Spleen (tissue), 11 donors: Measurements from ENCODE around the gene CDC23. TPM values are rescaled to one million over a fixed set of nuclear protein-coding genes. Genes with fewer than 3 reads are reported as not detected.

Source experiments
- DNase-seq: peaks from one replicate; pipeline ENCODE4 v3.0.0-alpha.2; 2020
- H3K27ac ChIP-seq, 8 donors: fragments of 200-600 bp; sonication (generic) in 7 of 8; 1 replicate in 4 of 8; 2 replicates in 4 of 8; pipeline versions ENCODE4 v1.5.0 to v1.8.0; 2016 to 2021; ENCODE audit warnings: inconsistent platforms in 4 of 8, mild to moderate bottlenecking in 4 of 8, moderate library complexity in 1 of 8
- H3K27me3 ChIP-seq, 7 donors: fragments of 200-600 bp; sonication (generic) in 6 of 7; replicated peaks in 1 of 7; 1 replicate in 4 of 7; 2 replicates in 3 of 7; pipeline versions ENCODE4 v1.5.0 to v1.8.0; 2016 to 2021; ENCODE audit warnings: inconsistent platforms in 3 of 7, mild to moderate bottlenecking in 1 of 7
- H3K36me3 ChIP-seq, 6 donors: fragments of 200-600 bp; sonication (generic) in 5 of 6; 1 replicate in 4 of 6; 2 replicates in 2 of 6; pipeline versions ENCODE4 v1.5.0 to v1.8.0; 2016 to 2021; ENCODE audit warnings: inconsistent platforms in 2 of 6
- H3K4me1 ChIP-seq, 6 donors: fragments of 200-600 bp; sonication (generic) in 5 of 6; 1 replicate in 3 of 6; 2 replicates in 3 of 6; pipeline versions ENCODE4 v1.5.0 to v1.8.0; 2016 to 2021; ENCODE audit warnings: inconsistent platforms in 3 of 6
- H3K4me3 ChIP-seq, 8 donors: fragments of 200-600 bp; sonication (generic) in 7 of 8; 1 replicate in 4 of 8; 2 replicates in 4 of 8; pipeline versions ENCODE4 v1.5.0 to v1.8.0; 2016 to 2021; ENCODE audit warnings: inconsistent platforms in 4 of 8, mild to moderate bottlenecking in 4 of 8, moderate library complexity in 2 of 8
- H3K9me3 ChIP-seq, 8 donors: fragments of 200-600 bp; sonication (generic) in 7 of 8; 1 replicate in 4 of 8; 2 replicates in 4 of 8; pipeline versions ENCODE4 v1.5.0 to v1.8.0; 2016 to 2021; ENCODE audit warnings: inconsistent platforms in 4 of 8
- POLR2A ChIP-seq, 3 donors: fragments of 450-650 bp; IDR thresholded peaks; one replicate each; pipeline ENCODE4 v1.5.1; 2017; ENCODE audit warnings: antibody characterized with exemption in 3 of 3, mild to moderate bottlenecking in 1 of 3
- POLR2AphosphoS5 ChIP-seq, 3 donors: sonication (generic); formaldehyde crosslinking; IDR thresholded peaks; one replicate each; pipeline ENCODE4 v1.5.1; 2017; ENCODE audit warnings: antibody characterized with exemption in 3 of 3
- WGBS, 5 donors: extraction: QIAGEN DNeasy Blood & Tissue Kit in 3 of 5; methylation state at CpG; one replicate each; pipeline versions ENCODE4 v1.1.5 to v1.1.7; 2013 to 2018; 5-methylcytosine and 5-hydroxymethylcytosine counted together
- intact Hi-C: fragments of 100-400 bp; cut with DNase I; formaldehyde crosslinking; loops from one replicate; pipeline ENCODE4 v1.15.0; 2023; ENCODE audit warnings: low total_unique reads
- polyA plus RNA-seq, 3 donors: library from polyadenylated mRNA; stranded (reverse); fragments of 200-250 nt; gene quantifications; one replicate each; pipeline ENCODE4 v1.2.1, GENCODE V29; 2013
- total RNA-seq, 7 donors: library from RNA; depleted of rRNA in 3 of 7; stranded (reverse); fragments of >200 nt in 3 of 7; fragmentation: NEBNext Ultra II Directional in 4 of 7; extraction: Animal tissue kit (Norgen Biotek cat#: 25700) in 4 of 7; gene quantifications; one replicate each; pipeline versions ENCODE4 v1.1.0 to v1.2.1, GENCODE V29; 2016 to 2021
- TF ChIP-seq, protein P1 (sequence below), 11 experiments: fragments of 200-600 bp in 7 of 11; fragments of 450-650 bp in 4 of 11; sonication (generic) in 4 of 11; IDR thresholded peaks in 8 of 11; conservative IDR thresholded peaks in 3 of 11; 1 replicate in 7 of 11; 2 replicates in 4 of 11; pipeline versions ENCODE4 v1.4.0 to v1.8.0; 2016 to 2021; ENCODE audit warnings: antibody characterized with exemption in 11 of 11, inconsistent platforms in 4 of 11, mild to moderate bottlenecking in 1 of 11
- donor health status: healthy with polysubstance abuse.
- donor health status: DM: no; HTN: no; CAD: no; lungs with moderate emphysema.
- donor health status: DM: no; HTN: no; CAD: no.
- donor health status: Bipolar disorder and iron deficiency.
- donor health status: healthy.
- donor health status: DM: no; HTN: no; CAD: no.
- donor health status: DM: yes; HTN: yes; CAD: no.

Gene CDC23
- total and polyA plus RNA-seq, 10 donors: 8.7 to 28.6 (median 23.0) TPM

- Histone ChIP-seq H3K27ac (no peak overlapping the region), H3K4me3 (no peak overlapping the region), H3K9me3 (peaks cover 0 to 17% (median 4%) of the 10 kb centered on the region in 8 donors), H3K36me3 (no peaks in the 10 kb centered on the region), H3K4me1 (peaks cover 0 to 10% (median 3%) of the 10 kb centered on the region in 6 donors), H3K27me3 (peaks cover 0 to 7% (median 0%) of the 10 kb centered on the region in 7 donors)
- intact Hi-C loops: no loop called here
- DNase-seq: peak; percentile 7
- no peak for TF ChIP-seq POLR2AphosphoS5 (IDR thresholded peaks at IDR 0.05)
- TF ChIP-seq, protein P1, sequence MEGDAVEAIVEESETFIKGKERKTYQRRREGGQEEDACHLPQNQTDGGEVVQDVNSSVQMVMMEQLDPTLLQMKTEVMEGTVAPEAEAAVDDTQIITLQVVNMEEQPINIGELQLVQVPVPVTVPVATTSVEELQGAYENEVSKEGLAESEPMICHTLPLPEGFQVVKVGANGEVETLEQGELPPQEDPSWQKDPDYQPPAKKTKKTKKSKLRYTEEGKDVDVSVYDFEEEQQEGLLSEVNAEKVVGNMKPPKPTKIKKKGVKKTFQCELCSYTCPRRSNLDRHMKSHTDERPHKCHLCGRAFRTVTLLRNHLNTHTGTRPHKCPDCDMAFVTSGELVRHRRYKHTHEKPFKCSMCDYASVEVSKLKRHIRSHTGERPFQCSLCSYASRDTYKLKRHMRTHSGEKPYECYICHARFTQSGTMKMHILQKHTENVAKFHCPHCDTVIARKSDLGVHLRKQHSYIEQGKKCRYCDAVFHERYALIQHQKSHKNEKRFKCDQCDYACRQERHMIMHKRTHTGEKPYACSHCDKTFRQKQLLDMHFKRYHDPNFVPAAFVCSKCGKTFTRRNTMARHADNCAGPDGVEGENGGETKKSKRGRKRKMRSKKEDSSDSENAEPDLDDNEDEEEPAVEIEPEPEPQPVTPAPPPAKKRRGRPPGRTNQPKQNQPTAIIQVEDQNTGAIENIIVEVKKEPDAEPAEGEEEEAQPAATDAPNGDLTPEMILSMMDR (IDR thresholded peaks at IDR 0.05 in 8 of 11, conservative IDR thresholded peaks at IDR 0.05 in 3 of 11): no peak
- TF ChIP-seq POLR2A (IDR thresholded peaks at IDR 0.05): no peak
Observed at GRCh38 chr5:138226910-138227309, 13.8 kb upstream of the CDC23 start.

- Histone ChIP-seq H3K27ac (no peak overlapping the region), H3K4me1 (peaks cover 0 to 10% (median 3%) of the 10 kb centered on the region in 6 donors), H3K4me3 (no peak overlapping the region), H3K27me3 (peaks cover 0 to 12% (median 0%) of the 10 kb centered on the region in 7 donors), H3K36me3 (no peaks in the 10 kb centered on the region), H3K9me3 (peaks cover 0 to 17% (median 4%) of the 10 kb centered on the region in 8 donors)
- WGBS, 5 donors: 84 to 96% (median 87%) methylated on average over 5 to 6 of the region's 6 CpGs
- DNase-seq: peak; percentile 6
- intact Hi-C loops: no loop called here
- TF ChIP-seq POLR2AphosphoS5 (IDR thresholded peaks at IDR 0.05) (no peak), POLR2A (IDR thresholded peaks at IDR 0.05) (no peak)
- TF ChIP-seq, protein P1 (IDR thresholded peaks at IDR 0.05 in 8 of 11, conservative IDR thresholded peaks at IDR 0.05 in 3 of 11): no peak
Observed at GRCh38 chr5:138224712-138225111, 11.6 kb upstream of the CDC23 start.

DNA sequence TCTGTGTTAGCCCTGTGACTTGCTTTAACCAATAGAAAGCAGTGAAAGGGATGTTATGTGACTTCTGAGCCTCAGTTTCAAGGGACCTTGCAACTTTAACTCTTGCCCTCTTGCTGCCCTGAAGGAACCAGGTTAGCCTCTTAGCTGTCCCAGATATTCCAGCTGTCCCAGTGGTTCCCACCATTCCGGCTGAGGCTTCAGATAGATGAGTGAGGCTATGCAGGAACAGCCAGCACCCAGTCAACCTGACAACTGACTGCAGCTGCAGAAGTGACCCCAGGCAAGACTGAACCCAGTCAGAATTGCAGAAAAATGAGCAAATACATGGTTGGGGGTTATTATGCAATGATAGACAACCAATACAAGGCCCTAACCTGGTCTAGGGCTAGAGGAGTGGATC lies 10.4 kb upstream of the CDC23 start:
- H3K27ac ChIP-seq: no peak overlapping the region
- TF ChIP-seq POLR2AphosphoS5 (IDR thresholded peaks at IDR 0.05): no peak
- TF ChIP-seq, protein P1 (IDR thresholded peaks at IDR 0.05 in 8 of 11, conservative IDR thresholded peaks at IDR 0.05 in 3 of 11): no peak
- TF ChIP-seq POLR2A (IDR thresholded peaks at IDR 0.05): no peak
- H3K36me3 ChIP-seq: no peaks in the 10 kb centered on the region
- H3K4me1 ChIP-seq: peaks cover 0 to 10% (median 3%) of the 10 kb centered on the region in 6 donors
- intact Hi-C loops: no loop called here
- H3K9me3 ChIP-seq: peaks cover 0 to 17% (median 4%) of the 10 kb centered on the region in 8 donors
- no peak overlapping the region for H3K4me3 ChIP-seq
- WGBS, 5 donors: 90 to 100% (median 97%) methylated on average over 1 of the region's 1 CpG
- DNase-seq: no peak
- peaks cover 0 to 12% (median 0%) of the 10 kb centered on the region in 7 donors for H3K27me3 ChIP-seq

DNA sequence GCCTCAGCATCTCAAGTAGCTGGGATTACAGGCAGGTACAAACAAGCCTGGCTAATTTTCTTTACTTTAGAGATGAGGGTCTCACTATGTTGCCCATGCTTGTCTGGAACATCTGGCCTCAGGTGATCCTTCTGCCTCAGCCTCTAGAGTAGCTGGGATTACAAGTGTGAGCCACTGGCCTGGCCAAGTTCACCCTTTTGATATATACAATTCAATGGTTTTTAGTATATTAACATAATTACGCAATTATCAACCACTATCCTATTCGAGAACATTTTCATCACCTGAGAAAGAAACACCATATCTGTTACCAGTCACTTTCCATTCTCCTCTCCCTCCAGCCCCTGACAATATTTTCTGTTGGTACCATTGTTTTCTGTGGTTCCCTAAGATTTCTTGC lies 3.7 kb upstream of the CDC23 start:
- Histone ChIP-seq H3K9me3 (no peaks in the 10 kb centered on the region), H3K27me3 (peaks cover 0 to 5% (median 0%) of the 10 kb centered on the region in 7 donors), H3K4me3 (no peak overlapping the region), H3K4me1 (peaks cover 13 to 22% (median 18%) of the 10 kb centered on the region in 6 donors), H3K27ac (no peak overlapping the region), H3K36me3 (no peaks in the 10 kb centered on the region)
- 72 to 92% (median 80%) methylated on average over 2 of the region's 2 CpGs for WGBS, 5 donors
- TF ChIP-seq, protein P1 (IDR thresholded peaks at IDR 0.05 in 8 of 11, conservative IDR thresholded peaks at IDR 0.05 in 3 of 11): no peak
- TF ChIP-seq POLR2AphosphoS5 (IDR thresholded peaks at IDR 0.05): no peak
- no peak for TF ChIP-seq POLR2A (IDR thresholded peaks at IDR 0.05)
- DNase-seq: no peak
- intact Hi-C loops: no loop called here
